Lower leg skin (tissue), 4 donors: ENCODE results near the gene SGIP1. TPM values are rescaled to one million over a fixed set of nuclear protein-coding genes. Genes with fewer than 3 reads are reported as not detected.

Source experiments
- DNase-seq, 2 donors: peaks; one replicate each; pipeline ENCODE4 v3.0.0-alpha.2; 2019; ENCODE audit warnings: low spot score in 2 of 2
- H3K4me3 ChIP-seq: fragments of 200-600 bp; sonication (generic); 2 replicates; pipeline ENCODE4 v1.5.1; 2017; ENCODE audit warnings: mild to moderate bottlenecking, low read depth; ENCODE audit not compliant: poor library complexity, severe bottlenecking
- POLR2A ChIP-seq, 2 donors: fragments of 450-650 bp; IDR thresholded peaks; one replicate each; pipeline ENCODE4 v1.6.1; 2016 to 2017; ENCODE audit warnings: antibody characterized with exemption in 2 of 2, mild to moderate bottlenecking in 1 of 2, moderate library complexity in 1 of 2
- WGBS, 2 donors: methylation state at CpG; one replicate each; pipeline ENCODE4 v1.1.5; 2018; 5-methylcytosine and 5-hydroxymethylcytosine counted together
- intact Hi-C: fragments of 100-400 bp; cut with DNase I; formaldehyde crosslinking; loops from one replicate; pipeline ENCODE4 v1.15.0; 2023; ENCODE audit warnings: low total_unique reads
- total RNA-seq, 4 donors: library from RNA; depleted of rRNA; stranded (reverse); fragments of >200 nt; gene quantifications; one replicate each; pipeline ENCODE4 v1.1.0, GENCODE V29; 2016
- TF ChIP-seq, protein P1 (sequence below), 3 donors: fragments of 450-650 bp; IDR thresholded peaks; one replicate each; pipeline ENCODE4 v1.5.1; 2016; ENCODE audit warnings: antibody characterized with exemption in 3 of 3, mild to moderate bottlenecking in 3 of 3, moderate library complexity in 2 of 3

Gene SGIP1
- total RNA-seq, 4 donors from 2014 or later = 0.39 to 7.0 (median 2.4) TPM

DNA sequence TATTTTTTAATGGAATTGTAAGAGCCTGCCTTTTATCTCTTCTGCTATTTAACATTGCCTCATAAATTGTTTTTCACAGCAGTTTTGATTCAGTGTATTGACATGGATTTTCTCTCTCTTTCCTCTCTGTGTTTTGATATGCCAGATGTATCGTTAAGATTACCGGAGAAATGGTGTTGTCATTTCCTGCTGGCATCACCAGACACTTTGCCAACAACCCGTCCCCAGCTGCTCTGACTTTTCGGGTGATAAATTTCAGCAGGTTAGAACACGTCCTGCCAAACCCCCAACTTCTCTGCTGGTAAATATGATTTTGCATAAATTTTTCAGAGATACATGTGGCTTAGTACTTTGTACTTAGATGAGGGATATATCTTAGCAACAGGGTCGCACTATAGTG is 195.2 kb downstream of the SGIP1 start:
- no peak overlapping the region for H3K4me3 ChIP-seq
- no peak for DNase-seq
- TF ChIP-seq, protein P1, sequence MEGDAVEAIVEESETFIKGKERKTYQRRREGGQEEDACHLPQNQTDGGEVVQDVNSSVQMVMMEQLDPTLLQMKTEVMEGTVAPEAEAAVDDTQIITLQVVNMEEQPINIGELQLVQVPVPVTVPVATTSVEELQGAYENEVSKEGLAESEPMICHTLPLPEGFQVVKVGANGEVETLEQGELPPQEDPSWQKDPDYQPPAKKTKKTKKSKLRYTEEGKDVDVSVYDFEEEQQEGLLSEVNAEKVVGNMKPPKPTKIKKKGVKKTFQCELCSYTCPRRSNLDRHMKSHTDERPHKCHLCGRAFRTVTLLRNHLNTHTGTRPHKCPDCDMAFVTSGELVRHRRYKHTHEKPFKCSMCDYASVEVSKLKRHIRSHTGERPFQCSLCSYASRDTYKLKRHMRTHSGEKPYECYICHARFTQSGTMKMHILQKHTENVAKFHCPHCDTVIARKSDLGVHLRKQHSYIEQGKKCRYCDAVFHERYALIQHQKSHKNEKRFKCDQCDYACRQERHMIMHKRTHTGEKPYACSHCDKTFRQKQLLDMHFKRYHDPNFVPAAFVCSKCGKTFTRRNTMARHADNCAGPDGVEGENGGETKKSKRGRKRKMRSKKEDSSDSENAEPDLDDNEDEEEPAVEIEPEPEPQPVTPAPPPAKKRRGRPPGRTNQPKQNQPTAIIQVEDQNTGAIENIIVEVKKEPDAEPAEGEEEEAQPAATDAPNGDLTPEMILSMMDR (IDR thresholded peaks at IDR 0.05) = no peak
- TF ChIP-seq POLR2A (IDR thresholded peaks at IDR 0.05) = no peak
- intact Hi-C loops = no loop called here
- WGBS, 2 donors = 16 to 19% methylated on average over 6 of the region's 6 CpGs

DNA sequence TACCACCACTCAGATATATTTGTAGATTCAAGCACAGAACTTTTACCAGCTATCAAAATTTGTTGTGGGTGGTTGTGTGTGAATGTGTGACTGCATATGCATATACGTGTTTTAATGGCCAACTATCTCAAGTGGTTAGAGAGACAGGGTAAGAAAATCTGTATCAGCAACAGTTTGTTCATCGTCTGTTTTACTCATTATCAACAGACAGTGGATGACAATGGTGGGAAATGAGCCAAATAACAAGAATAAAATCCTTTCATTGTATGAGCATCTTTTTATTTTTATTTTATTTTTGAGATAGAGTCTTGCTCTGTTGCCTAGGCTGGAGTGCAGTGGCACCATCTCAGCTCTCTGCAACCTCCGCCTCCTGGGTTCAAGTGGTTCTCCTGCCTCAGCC is 195.6 kb downstream of the SGIP1 start:
- no peak for DNase-seq
- no peak overlapping the region for H3K4me3 ChIP-seq
- WGBS, 2 donors = 66 to 69% methylated on average over 3 of the region's 3 CpGs
- no peak for TF ChIP-seq POLR2A (IDR thresholded peaks at IDR 0.05)
- TF ChIP-seq, protein P1 (IDR thresholded peaks at IDR 0.05) = no peak
- intact Hi-C loops = no loop called here

DNA sequence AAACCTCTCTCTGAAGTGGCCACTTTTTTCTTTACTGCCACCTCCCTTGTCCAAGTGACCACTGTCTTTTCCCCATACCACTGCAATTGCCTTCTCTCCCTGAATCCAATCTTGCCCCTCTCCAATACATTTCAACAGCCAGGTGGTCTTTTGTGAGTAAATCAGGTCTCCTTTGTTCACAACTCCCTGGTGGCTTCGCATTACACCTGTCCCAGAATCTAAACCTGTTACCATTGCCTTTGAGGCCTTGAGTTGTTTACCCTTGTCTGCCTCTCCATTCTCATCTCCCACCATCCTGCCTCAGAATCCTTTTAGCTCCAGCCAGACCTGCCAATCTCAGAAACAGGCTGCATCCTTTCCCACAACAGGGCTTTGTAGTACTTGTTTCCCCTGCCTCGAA is 196.5 kb downstream of the SGIP1 start:
- intact Hi-C loops = no loop called here
- no peak overlapping the region for H3K4me3 ChIP-seq
- DNase-seq = no peak
- 81 to 93% methylated on average over 2 of the region's 2 CpGs for WGBS, 2 donors
- no peak for TF ChIP-seq POLR2A (IDR thresholded peaks at IDR 0.05)
- TF ChIP-seq, protein P1 (IDR thresholded peaks at IDR 0.05) = no peak

GRCh38 chr1:66731170-66731865 is 197.4 kb downstream of the SGIP1 start:
- no peak for DNase-seq
- TF ChIP-seq, protein P1 (IDR thresholded peaks at IDR 0.05) = no peak
- TF ChIP-seq POLR2A (IDR thresholded peaks at IDR 0.05) = no peak
- intact Hi-C loops = no loop called here
- H3K4me3 ChIP-seq = no peak overlapping the region
- 53 to 55% methylated on average over 4 of the region's 4 CpGs for WGBS, 2 donors

GRCh38 chr1:66732407-66733166 is 198.6 kb downstream of the SGIP1 start:
- WGBS, 2 donors = 0 to 34% methylated on average over 1 of the region's 1 CpG
- DNase-seq = no peak
- TF ChIP-seq, protein P1 (IDR thresholded peaks at IDR 0.05) = no peak
- TF ChIP-seq POLR2A (IDR thresholded peaks at IDR 0.05) = no peak
- intact Hi-C loops = no loop called here
- H3K4me3 ChIP-seq = no peak overlapping the region
